ENCODE data around the gene PTGR2. TPM values are rescaled to one million over a fixed set of nuclear protein-coding genes. Genes with fewer than 3 reads are reported as not detected.
A peak's percentile ranks its signal among the peaks of the same experiment; 100 is the strongest.
"Not testable (repeated sequence)": the region's sequence is repeated elsewhere in the genome, so short reads cannot be mapped to it uniquely, and the experiment has no call there.

The PTGR2 gene
- total and polyA plus RNA-seq, 3 experiments from 2014 or later = 3.0 to 4.2 (median 3.3) TPM

- peaks cover 16 to 76% (median 26%) of the 10 kb centered on the region in 3 donors for H3K36me3 Mint-ChIP-seq
- H3K4me3 Mint-ChIP-seq = no peak overlapping the region
- H3K27me3 ChIP-seq (ENCODE audit: insufficient read depth, low read length, poor library complexity, severe bottlenecking) = no peaks in the 10 kb centered on the region
- CTCF ChIA-PET = no interaction called here
- DNase-seq = no peak
- H3K9me3 ChIP-seq (ENCODE audit: low read length) = no peaks in the 10 kb centered on the region
- H3K27me3 Mint-ChIP-seq = no peaks in the 10 kb centered on the region
- H3K4me3 ChIP-seq (ENCODE audit: low read length) = no peak overlapping the region
- peaks cover under 1 to 11% (median 3%) of the 10 kb centered on the region in 3 donors for H3K4me1 Mint-ChIP-seq
- POLR2A ChIA-PET = no interaction called here
- peaks cover 0 to 9% (median 2%) of the 10 kb centered on the region in 5 donors for H3K9me3 Mint-ChIP-seq
- peaks cover 25% of the 10 kb centered on the region for H3K36me3 ChIP-seq (ENCODE audit: insufficient read depth, low read length)
- H3K4me1 ChIP-seq (ENCODE audit: insufficient read depth, low read length) = no peaks in the 10 kb centered on the region
- peak overlapping the region in 5 of 8 donors; percentile 16 to 76 (median 69) for H3K27ac Mint-ChIP-seq
- H3K27ac ChIP-seq (ENCODE audit: low read depth, low read length) = no peak overlapping the region
These were observed 64.7 kb downstream of the PTGR2 start for GRCh38 chr14:73916324-73916723.

GRCh38 chr14:73919457-73919856 is 67.8 kb downstream of the PTGR2 start:
- Mint-ChIP-seq H3K27ac (peak overlapping the region in 1 of 8 donors; percentile 76), H3K36me3 (peaks cover 4 to 81% (median 9%) of the 10 kb centered on the region in 3 donors), H3K4me1 (peaks cover 2 to 11% (median 4%) of the 10 kb centered on the region in 3 donors)
- H3K9me3 Mint-ChIP-seq; H3K27ac ChIP-seq (ENCODE audit: low read depth, low read length); H3K27me3 Mint-ChIP-seq; H3K9me3 ChIP-seq (ENCODE audit: low read length); H3K4me3 Mint-ChIP-seq; H3K27me3 ChIP-seq (ENCODE audit: insufficient read depth, low read length, poor library complexity, severe bottlenecking); H3K4me1 ChIP-seq (ENCODE audit: insufficient read depth, low read length); H3K4me3 ChIP-seq (ENCODE audit: low read length); DNase-seq; POLR2A ChIA-PET: not testable (repeated sequence)
- peaks cover 37% of the 10 kb centered on the region for H3K36me3 ChIP-seq (ENCODE audit: insufficient read depth, low read length)
- CTCF ChIA-PET = interaction anchor here (1.1 to 1.4 kb wide), 2 partner anchors 9 to 15 kb away, joined by 3 to 4 read pairs; no protein-coding TSS in a partner anchor

GRCh38 chr14:73924337-73924736 is 72.7 kb downstream of the PTGR2 start:
- Mint-ChIP-seq H3K9me3 (no peaks in the 10 kb centered on the region), H3K4me3 (no peak overlapping the region), H3K36me3 (peaks cover 9 to 92% (median 11%) of the 10 kb centered on the region in 3 donors), H3K27ac (peak overlapping the region in 1 of 8 donors; percentile 11), H3K27me3 (no peaks in the 10 kb centered on the region), H3K4me1 (peaks cover 0 to 4% (median 3%) of the 10 kb centered on the region in 3 donors)
- Histone ChIP-seq H3K27me3 (ENCODE audit: insufficient read depth, low read length, poor library complexity, severe bottlenecking) (no peaks in the 10 kb centered on the region), H3K27ac (ENCODE audit: low read depth, low read length) (no peak overlapping the region), H3K4me3 (ENCODE audit: low read length) (no peak overlapping the region), H3K4me1 (ENCODE audit: insufficient read depth, low read length) (no peaks in the 10 kb centered on the region), H3K9me3 (ENCODE audit: low read length) (no peaks in the 10 kb centered on the region), H3K36me3 (ENCODE audit: insufficient read depth, low read length) (peaks cover 54% of the 10 kb centered on the region)
- ChIA-PET POLR2A (interaction anchor here (0.7 kb wide), 1 partner anchor 47 kb away, joined by 3 read pairs; no protein-coding TSS in a partner anchor), CTCF (no interaction called here)
- DNase-seq = no peak

Other genes starting within 250 kb of the PTGR2 start
- gene ACOT6, start 239.3 kb upstream of the PTGR2 start, total RNA-seq = not detected
- gene ACOT6, start 239.3 kb upstream of the PTGR2 start, polyA plus RNA-seq = not detected
- gene DNAL1, start 206.8 kb upstream of the PTGR2 start, total RNA-seq = 10 to 100 TPM in 1 of 2 experiments, 1 to 10 TPM in 1; 8.1 to 10.9 TPM
- 5.8 TPM for gene DNAL1, start 206.8 kb upstream of the PTGR2 start, polyA plus RNA-seq
- gene PNMA1, start 137.4 kb upstream of the PTGR2 start, total RNA-seq = 10 to 100 TPM; 56.8 to 61.0 TPM
- gene PNMA1, start 137.4 kb upstream of the PTGR2 start, polyA plus RNA-seq = 43.7 TPM
- 10 to 100 TPM; 65.2 to 72.4 TPM for gene ZNF410, start 35.0 kb downstream of the PTGR2 start, total RNA-seq
- 76.4 TPM for gene ZNF410, start 35.0 kb downstream of the PTGR2 start, polyA plus RNA-seq
- 1 to 10 TPM; 1.7 to 2.1 TPM for gene FAM161B, start 98.3 kb downstream of the PTGR2 start, total RNA-seq
- gene FAM161B, start 98.3 kb downstream of the PTGR2 start, polyA plus RNA-seq = 3.3 TPM
- gene COQ6, start 98.5 kb downstream of the PTGR2 start, total RNA-seq = 10 to 100 TPM; 20.9 to 22.1 TPM
- gene COQ6, start 98.5 kb downstream of the PTGR2 start, polyA plus RNA-seq = 18.5 TPM
- gene ENTPD5, start 167.5 kb downstream of the PTGR2 start, total RNA-seq = 10 to 100 TPM; 12.4 to 13.3 TPM
- 8.5 TPM for gene ENTPD5, start 167.5 kb downstream of the PTGR2 start, polyA plus RNA-seq
- gene BBOF1, start 167.5 kb downstream of the PTGR2 start, total RNA-seq = 1 to 10 TPM; 1.3 to 1.9 TPM
- 4.9 TPM for gene BBOF1, start 167.5 kb downstream of the PTGR2 start, polyA plus RNA-seq
- 10 to 100 TPM; 10.6 to 12.5 TPM for gene ALDH6A1, start 232.6 kb downstream of the PTGR2 start, total RNA-seq
- 26.0 TPM for gene ALDH6A1, start 232.6 kb downstream of the PTGR2 start, polyA plus RNA-seq
- 10 to 100 TPM; 17.7 to 19.3 TPM for gene LIN52, start 233.1 kb downstream of the PTGR2 start, total RNA-seq
- 13.9 TPM for gene LIN52, start 233.1 kb downstream of the PTGR2 start, polyA plus RNA-seq